ENCODE results near the gene IZUMO1. TPM values are rescaled to one million over a fixed set of nuclear protein-coding genes. Genes with fewer than 3 reads are reported as not detected.

IZUMO1 gene
- total and polyA plus RNA-seq, 9 of the 15 experiments (the other 6 are each of a cell fraction or from before 2014, with no cell fraction given) = 0.14 to 2.1 (median 0.73) TPM

DNA sequence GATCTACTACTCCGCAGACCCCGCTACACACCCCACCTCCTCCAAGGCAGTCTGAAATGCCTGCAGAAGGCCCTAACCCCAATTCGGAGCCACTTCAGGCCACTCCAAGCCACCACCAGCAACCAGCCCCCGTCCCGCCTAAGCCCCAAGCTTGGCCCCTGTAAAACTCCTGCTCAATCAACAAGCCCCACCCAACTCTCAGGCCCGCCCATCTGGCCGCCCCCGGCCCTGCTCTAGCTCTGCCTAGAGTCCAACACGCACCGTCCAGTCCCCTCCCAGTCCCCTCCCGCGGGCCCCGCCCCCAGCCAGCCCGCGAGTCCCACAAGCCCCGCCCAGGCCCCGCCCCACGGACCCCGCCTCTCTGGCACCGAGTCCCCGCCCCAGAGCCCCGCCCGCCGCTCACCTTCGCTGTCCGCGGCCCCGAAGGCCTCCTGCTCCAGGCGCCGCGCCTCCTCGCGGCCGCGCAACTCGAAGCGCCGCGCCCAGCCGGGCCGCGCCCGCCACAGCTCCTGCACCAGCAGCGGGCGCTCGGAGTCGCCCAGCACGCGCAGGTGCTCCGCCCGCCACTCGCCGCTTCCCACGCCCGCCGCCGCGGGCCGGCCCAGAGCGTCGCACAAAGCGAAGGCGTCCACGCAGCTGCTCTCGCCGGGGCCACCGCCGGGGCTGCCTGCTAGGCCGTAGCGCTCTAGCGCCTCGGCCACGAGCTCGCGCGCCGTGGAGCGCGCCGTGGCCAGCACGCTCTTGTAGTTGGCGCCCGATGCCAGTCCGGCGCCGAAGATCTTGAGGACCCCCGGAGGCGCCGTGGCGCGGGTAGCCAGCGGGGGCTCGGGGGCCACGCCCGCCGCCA, 7.9 kb downstream of the IZUMO1 start (continued):
- TF ChIP-seq, protein P1, sequence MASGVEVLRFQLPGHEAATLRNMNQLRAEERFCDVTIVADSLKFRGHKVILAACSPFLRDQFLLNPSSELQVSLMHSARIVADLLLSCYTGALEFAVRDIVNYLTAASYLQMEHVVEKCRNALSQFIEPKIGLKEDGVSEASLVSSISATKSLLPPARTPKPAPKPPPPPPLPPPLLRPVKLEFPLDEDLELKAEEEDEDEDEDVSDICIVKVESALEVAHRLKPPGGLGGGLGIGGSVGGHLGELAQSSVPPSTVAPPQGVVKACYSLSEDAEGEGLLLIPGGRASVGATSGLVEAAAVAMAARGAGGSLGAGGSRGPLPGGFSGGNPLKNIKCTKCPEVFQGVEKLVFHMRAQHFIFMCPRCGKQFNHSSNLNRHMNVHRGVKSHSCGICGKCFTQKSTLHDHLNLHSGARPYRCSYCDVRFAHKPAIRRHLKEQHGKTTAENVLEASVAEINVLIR (CRISPR knock-in tag; IDR thresholded peaks at IDR 0.05) = no peak
- TF ChIP-seq FOXJ2 (tag; IDR thresholded peaks at IDR 0.05) (0 out of 2 replicates have a peak, but pooled peaks have one; percentile 41), PURB (CRISPR knock-in tag; IDR thresholded peaks at IDR 0.05; ENCODE audit: low read depth) (no peak), ZNF197 (CRISPR knock-in tag; IDR thresholded peaks at IDR 0.05; ENCODE audit: low read depth) (no peak), GATAD2A (IDR thresholded peaks at IDR 0.05) (0 out of 2 replicates have a peak, but pooled peaks have one; percentile 14), HLTF (IDR thresholded peaks at IDR 0.05) (no peak), ZNF785 (CRISPR knock-in tag; IDR thresholded peaks at IDR 0.05) (no peak), HMG20B (CRISPR knock-in tag; IDR thresholded peaks at IDR 0.05) (no peak), ATF7 (IDR thresholded peaks at IDR 0.05) (no peak; the same call in none of the 2 replicates), MXI1 (IDR thresholded peaks at IDR 0.05; ENCODE audit: low read depth, low read length) (peak; percentile 29; the same call in 1 of the 2 replicates), ZNF764 (CRISPR knock-in tag; IDR thresholded peaks at IDR 0.05; ENCODE audit: low read depth) (no peak), ZNF134 (CRISPR knock-in tag; conservative IDR thresholded peaks at IDR 0.05) (no peak), SETDB1 (IDR thresholded peaks at IDR 0.05; ENCODE audit: low read length) (no peak)
- TF ChIP-seq, protein P2, sequence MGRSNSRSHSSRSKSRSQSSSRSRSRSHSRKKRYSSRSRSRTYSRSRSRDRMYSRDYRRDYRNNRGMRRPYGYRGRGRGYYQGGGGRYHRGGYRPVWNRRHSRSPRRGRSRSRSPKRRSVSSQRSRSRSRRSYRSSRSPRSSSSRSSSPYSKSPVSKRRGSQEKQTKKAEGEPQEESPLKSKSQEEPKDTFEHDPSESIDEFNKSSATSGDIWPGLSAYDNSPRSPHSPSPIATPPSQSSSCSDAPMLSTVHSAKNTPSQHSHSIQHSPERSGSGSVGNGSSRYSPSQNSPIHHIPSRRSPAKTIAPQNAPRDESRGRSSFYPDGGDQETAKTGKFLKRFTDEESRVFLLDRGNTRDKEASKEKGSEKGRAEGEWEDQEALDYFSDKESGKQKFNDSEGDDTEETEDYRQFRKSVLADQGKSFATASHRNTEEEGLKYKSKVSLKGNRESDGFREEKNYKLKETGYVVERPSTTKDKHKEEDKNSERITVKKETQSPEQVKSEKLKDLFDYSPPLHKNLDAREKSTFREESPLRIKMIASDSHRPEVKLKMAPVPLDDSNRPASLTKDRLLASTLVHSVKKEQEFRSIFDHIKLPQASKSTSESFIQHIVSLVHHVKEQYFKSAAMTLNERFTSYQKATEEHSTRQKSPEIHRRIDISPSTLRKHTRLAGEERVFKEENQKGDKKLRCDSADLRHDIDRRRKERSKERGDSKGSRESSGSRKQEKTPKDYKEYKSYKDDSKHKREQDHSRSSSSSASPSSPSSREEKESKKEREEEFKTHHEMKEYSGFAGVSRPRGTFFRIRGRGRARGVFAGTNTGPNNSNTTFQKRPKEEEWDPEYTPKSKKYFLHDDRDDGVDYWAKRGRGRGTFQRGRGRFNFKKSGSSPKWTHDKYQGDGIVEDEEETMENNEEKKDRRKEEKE (IDR thresholded peaks at IDR 0.05; ENCODE audit: borderline replicate concordance in 1 of 2, control insufficient read depth in 1 of 2, low read depth in 2 of 2, low read length in 1 of 2) = 0 out of 4 replicates have a peak, but pooled peaks of 1 of the 2 experiments have one; percentile 18
- TF ChIP-seq, protein P3, sequence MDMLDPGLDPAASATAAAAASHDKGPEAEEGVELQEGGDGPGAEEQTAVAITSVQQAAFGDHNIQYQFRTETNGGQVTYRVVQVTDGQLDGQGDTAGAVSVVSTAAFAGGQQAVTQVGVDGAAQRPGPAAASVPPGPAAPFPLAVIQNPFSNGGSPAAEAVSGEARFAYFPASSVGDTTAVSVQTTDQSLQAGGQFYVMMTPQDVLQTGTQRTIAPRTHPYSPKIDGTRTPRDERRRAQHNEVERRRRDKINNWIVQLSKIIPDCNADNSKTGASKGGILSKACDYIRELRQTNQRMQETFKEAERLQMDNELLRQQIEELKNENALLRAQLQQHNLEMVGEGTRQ (CRISPR knock-in tag; IDR thresholded peaks at IDR 0.05) = no peak
- TF ChIP-seq, protein P4, sequence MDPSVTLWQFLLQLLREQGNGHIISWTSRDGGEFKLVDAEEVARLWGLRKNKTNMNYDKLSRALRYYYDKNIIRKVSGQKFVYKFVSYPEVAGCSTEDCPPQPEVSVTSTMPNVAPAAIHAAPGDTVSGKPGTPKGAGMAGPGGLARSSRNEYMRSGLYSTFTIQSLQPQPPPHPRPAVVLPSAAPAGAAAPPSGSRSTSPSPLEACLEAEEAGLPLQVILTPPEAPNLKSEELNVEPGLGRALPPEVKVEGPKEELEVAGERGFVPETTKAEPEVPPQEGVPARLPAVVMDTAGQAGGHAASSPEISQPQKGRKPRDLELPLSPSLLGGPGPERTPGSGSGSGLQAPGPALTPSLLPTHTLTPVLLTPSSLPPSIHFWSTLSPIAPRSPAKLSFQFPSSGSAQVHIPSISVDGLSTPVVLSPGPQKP (CRISPR knock-in tag; IDR thresholded peaks at IDR 0.05) = no peak
- TF ChIP-seq, protein P5, sequence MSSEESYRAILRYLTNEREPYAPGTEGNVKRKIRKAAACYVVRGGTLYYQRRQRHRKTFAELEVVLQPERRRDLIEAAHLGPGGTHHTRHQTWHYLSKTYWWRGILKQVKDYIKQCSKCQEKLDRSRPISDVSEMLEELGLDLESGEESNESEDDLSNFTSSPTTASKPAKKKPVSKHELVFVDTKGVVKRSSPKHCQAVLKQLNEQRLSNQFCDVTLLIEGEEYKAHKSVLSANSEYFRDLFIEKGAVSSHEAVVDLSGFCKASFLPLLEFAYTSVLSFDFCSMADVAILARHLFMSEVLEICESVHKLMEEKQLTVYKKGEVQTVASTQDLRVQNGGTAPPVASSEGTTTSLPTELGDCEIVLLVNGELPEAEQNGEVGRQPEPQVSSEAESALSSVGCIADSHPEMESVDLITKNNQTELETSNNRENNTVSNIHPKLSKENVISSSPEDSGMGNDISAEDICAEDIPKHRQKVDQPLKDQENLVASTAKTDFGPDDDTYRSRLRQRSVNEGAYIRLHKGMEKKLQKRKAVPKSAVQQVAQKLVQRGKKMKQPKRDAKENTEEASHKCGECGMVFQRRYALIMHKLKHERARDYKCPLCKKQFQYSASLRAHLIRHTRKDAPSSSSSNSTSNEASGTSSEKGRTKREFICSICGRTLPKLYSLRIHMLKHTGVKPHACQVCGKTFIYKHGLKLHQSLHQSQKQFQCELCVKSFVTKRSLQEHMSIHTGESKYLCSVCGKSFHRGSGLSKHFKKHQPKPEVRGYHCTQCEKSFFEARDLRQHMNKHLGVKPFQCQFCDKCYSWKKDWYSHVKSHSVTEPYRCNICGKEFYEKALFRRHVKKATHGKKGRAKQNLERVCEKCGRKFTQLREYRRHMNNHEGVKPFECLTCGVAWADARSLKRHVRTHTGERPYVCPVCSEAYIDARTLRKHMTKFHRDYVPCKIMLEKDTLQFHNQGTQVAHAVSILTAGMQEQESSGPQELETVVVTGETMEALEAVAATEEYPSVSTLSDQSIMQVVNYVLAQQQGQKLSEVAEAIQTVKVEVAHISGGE (CRISPR knock-in tag; IDR thresholded peaks at IDR 0.05) = no peak
